WTC11 (cell line): Measurements from ENCODE around the gene RNU1-2.

Experiments used
- NFYB ChIP-seq: sonication (generic); formaldehyde crosslinking; conservative IDR thresholded peaks from 2 replicates; pipeline ENCODE4 v1.8.0; 2022; ENCODE audit warnings: low read depth, missing genetic modification reagents
- NR1H2 ChIP-seq: sonication (generic); formaldehyde crosslinking; IDR thresholded peaks from 2 replicates; pipeline ENCODE4 v1.9.0; 2021; ENCODE audit warnings: mild to moderate bottlenecking, moderate library complexity, missing genetic modification reagents
- SP1 ChIP-seq: sonication (generic); formaldehyde crosslinking; conservative IDR thresholded peaks from 2 replicates; pipeline ENCODE4 v1.8.1; 2022; ENCODE audit warnings: missing genetic modification reagents
- ZNF317 ChIP-seq: sonication (generic); formaldehyde crosslinking; IDR thresholded peaks from 2 replicates; pipeline ENCODE4 v1.8.1; 2023; ENCODE audit warnings: low read depth, mild to moderate bottlenecking, moderate library complexity, missing genetic modification reagents, borderline replicate concordance
- TF ChIP-seq, protein P1 (sequence below): fragments of 200-600 bp; IDR thresholded peaks from 2 replicates; pipeline ENCODE4 v1.8.0; 2022; ENCODE audit warnings: antibody characterized with exemption
- TF ChIP-seq, protein P2 (sequence below): sonication (generic); formaldehyde crosslinking; IDR thresholded peaks from 2 replicates; pipeline ENCODE4 v1.8.1; 2022; ENCODE audit warnings: mild to moderate bottlenecking, missing genetic modification reagents, moderate library complexity, borderline replicate concordance

- TF ChIP-seq NR1H2 (CRISPR knock-in tag): no peak
- TF ChIP-seq, protein P1, sequence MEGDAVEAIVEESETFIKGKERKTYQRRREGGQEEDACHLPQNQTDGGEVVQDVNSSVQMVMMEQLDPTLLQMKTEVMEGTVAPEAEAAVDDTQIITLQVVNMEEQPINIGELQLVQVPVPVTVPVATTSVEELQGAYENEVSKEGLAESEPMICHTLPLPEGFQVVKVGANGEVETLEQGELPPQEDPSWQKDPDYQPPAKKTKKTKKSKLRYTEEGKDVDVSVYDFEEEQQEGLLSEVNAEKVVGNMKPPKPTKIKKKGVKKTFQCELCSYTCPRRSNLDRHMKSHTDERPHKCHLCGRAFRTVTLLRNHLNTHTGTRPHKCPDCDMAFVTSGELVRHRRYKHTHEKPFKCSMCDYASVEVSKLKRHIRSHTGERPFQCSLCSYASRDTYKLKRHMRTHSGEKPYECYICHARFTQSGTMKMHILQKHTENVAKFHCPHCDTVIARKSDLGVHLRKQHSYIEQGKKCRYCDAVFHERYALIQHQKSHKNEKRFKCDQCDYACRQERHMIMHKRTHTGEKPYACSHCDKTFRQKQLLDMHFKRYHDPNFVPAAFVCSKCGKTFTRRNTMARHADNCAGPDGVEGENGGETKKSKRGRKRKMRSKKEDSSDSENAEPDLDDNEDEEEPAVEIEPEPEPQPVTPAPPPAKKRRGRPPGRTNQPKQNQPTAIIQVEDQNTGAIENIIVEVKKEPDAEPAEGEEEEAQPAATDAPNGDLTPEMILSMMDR: no peak
- no peak for TF ChIP-seq NFYB
- TF ChIP-seq, protein P2, sequence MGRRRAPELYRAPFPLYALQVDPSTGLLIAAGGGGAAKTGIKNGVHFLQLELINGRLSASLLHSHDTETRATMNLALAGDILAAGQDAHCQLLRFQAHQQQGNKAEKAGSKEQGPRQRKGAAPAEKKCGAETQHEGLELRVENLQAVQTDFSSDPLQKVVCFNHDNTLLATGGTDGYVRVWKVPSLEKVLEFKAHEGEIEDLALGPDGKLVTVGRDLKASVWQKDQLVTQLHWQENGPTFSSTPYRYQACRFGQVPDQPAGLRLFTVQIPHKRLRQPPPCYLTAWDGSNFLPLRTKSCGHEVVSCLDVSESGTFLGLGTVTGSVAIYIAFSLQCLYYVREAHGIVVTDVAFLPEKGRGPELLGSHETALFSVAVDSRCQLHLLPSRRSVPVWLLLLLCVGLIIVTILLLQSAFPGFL (CRISPR knock-in tag): no peak
- no peak for TF ChIP-seq ZNF317 (CRISPR knock-in tag)
- TF ChIP-seq SP1: no peak
Measured at GRCh38 chr1:16905868-16906702, 10.3 kb downstream of the RNU1-2 start.
